OCI-LY3 (cell line): ENCODE results near the gene RFC2.

Experiments used
- H2AFZ ChIP-seq: fragments of 200-600, 300-600 bp; shearing (Covaris generic); 2 replicates; pipeline ENCODE4 v1.6.0; 2014; ENCODE audit warnings: antibody characterized with exemption, low read depth, low read length
- H3K27ac ChIP-seq: fragments of 200-600, 300-600 bp; sonication (generic); 2 replicates; pipeline ENCODE4 v1.5.1; 2014; ENCODE audit warnings: mild to moderate bottlenecking, low read length, moderate library complexity, mixed read lengths
- H3K27me3 ChIP-seq: fragments of 200-600, 300-600 bp; sonication (generic); 2 replicates; pipeline ENCODE4 v1.6.1; 2014; ENCODE audit warnings: low read depth, low read length, mixed read lengths
- H3K36me3 ChIP-seq: fragments of 200-600, 300-600 bp; sonication (generic); replicated peaks from 2 replicates; pipeline ENCODE3; 2014; ENCODE audit warnings: low read depth, low read length, mixed read lengths
- H3K4me1 ChIP-seq: fragments of 300-600, 200-600 bp; sonication (generic); 2 replicates; pipeline ENCODE4 v1.6.1; 2014; ENCODE audit warnings: low read length, mixed read lengths
- H3K4me2 ChIP-seq: fragments of 200-600, 300-600 bp; sonication (generic); 2 replicates; pipeline ENCODE4 v1.6.1; 2014; ENCODE audit warnings: low read length, mixed read lengths
- H3K4me3 ChIP-seq: fragments of 300-600, 200-600 bp; sonication (generic); 2 replicates; pipeline ENCODE4 v1.5.1; 2014; ENCODE audit warnings: antibody characterized with exemption, mild to moderate bottlenecking, low read length, moderate library complexity
- H3K79me2 ChIP-seq: fragments of 300-600, 200-600 bp; shearing (Covaris generic); 2 replicates; pipeline ENCODE4 v1.6.1; 2014; ENCODE audit warnings: mild to moderate bottlenecking, low read length, mixed read lengths
- H3K9ac ChIP-seq: fragments of 300-600, 200-600 bp; shearing (Covaris generic); 2 replicates; pipeline ENCODE4 v1.6.0; 2014; ENCODE audit warnings: mild to moderate bottlenecking, low read length, moderate library complexity
- H3K9me3 ChIP-seq: fragments of 200-600, 300-600 bp; shearing (Covaris generic); 2 replicates; pipeline ENCODE4 v1.6.1; 2014; ENCODE audit warnings: low read length, mixed read lengths; ENCODE audit not compliant: insufficient read depth
- H4K20me1 ChIP-seq: fragments of 200-600, 300-600 bp; sonication (generic); 2 replicates; pipeline ENCODE4 v1.6.1; 2016; ENCODE audit warnings: low read length, mixed read lengths; ENCODE audit not compliant: insufficient read depth
- CTCF ChIP-seq: fragments of 200-600, 300-600 bp; sonication (generic); IDR thresholded peaks from 2 replicates; pipeline ENCODE4 v1.5.1; 2014; ENCODE audit warnings: antibody characterized with exemption, low read length, low read depth
- EZH2phosphoT487 ChIP-seq: fragments of 200-600 bp; shearing (Covaris generic); IDR thresholded peaks from 2 replicates; pipeline ENCODE4 v1.6.1; 2018; ENCODE audit warnings: antibody characterized with exemption, mixed run types, low read depth

Gene RFC2

GRCh38 chr7:74182453-74183090 lies 71.6 kb downstream of the RFC2 start:
- H3K36me3 ChIP-seq = peaks cover 60% of the 10 kb centered on the region
- no peak overlapping the region for H2AFZ ChIP-seq
- peaks cover 99% of the 10 kb centered on the region for H4K20me1 ChIP-seq
- H3K4me2 ChIP-seq = no peak overlapping the region
- peak overlapping the region; percentile 15; the same call in 1 of the 2 replicates for H3K27ac ChIP-seq
- H3K27me3 ChIP-seq = no peaks in the 10 kb centered on the region
- H3K9ac ChIP-seq = no peak overlapping the region
- peaks cover 100% of the 10 kb centered on the region for H3K79me2 ChIP-seq
- peaks cover 24% of the 10 kb centered on the region for H3K4me1 ChIP-seq
- TF ChIP-seq EZH2phosphoT487 (no peak), CTCF (no peak)
- no peaks in the 10 kb centered on the region for H3K9me3 ChIP-seq
- no peak overlapping the region for H3K4me3 ChIP-seq

DNA sequence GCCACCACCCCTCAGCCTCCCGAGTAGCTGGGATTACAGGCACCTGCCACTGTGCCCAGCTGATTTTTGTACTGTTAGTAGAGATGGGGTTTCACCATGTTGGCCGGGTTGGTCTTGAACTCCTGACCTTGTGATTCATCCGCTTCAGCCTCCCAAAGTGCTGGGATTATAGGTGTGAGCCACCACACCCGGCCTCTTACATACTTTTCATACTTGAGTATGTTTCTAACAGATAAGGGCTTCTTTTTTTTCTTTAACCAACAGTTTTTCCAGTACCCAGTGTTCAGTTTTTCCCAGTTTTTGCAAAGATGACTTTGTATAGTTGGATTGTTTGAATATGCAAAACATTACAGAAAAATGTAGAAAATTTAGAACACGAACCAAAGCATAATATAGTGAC lies 72.4 kb downstream of the RFC2 start:
- Histone ChIP-seq H2AFZ (no peak overlapping the region), H3K4me3 (no peak overlapping the region), H3K4me1 (peaks cover 32% of the 10 kb centered on the region), H3K27ac (no peak overlapping the region), H3K79me2 (peaks cover 100% of the 10 kb centered on the region), H4K20me1 (peaks cover 99% of the 10 kb centered on the region), H3K9me3 (no peaks in the 10 kb centered on the region), H3K27me3 (no peaks in the 10 kb centered on the region), H3K4me2 (no peak overlapping the region), H3K9ac (no peak overlapping the region), H3K36me3 (peaks cover 62% of the 10 kb centered on the region)
- TF ChIP-seq CTCF = no peak
- no peak for TF ChIP-seq EZH2phosphoT487
